ENCODE data around the gene METTL8.

METTL8 gene

GRCh38 chr2:171327043-171327496 is 106.7 kb downstream of the METTL8 start:
- no peaks in the 10 kb centered on the region for H3K4me1 ChIP-seq (ENCODE audit: insufficient read depth, insufficient read length)
- no peak overlapping the region for H3K4me3 ChIP-seq (ENCODE audit: insufficient read length, low read depth)
- peaks cover 28% of the 10 kb centered on the region for H3K36me3 ChIP-seq (ENCODE audit: insufficient read depth, insufficient read length, low read length)
- H3K9me3 ChIP-seq (ENCODE audit: insufficient read depth, low read length), result no peaks in the 10 kb centered on the region
- DNase-seq (ENCODE audit: low read depth, low spot score), result no peak
- TF ChIP-seq ZNF274 (IDR thresholded peaks at IDR 0.05; ENCODE audit: low read depth, low read length), result no peak
- no peak for TF ChIP-seq SUZ12 (IDR thresholded peaks at IDR 0.05; ENCODE audit: extremely low read depth, insufficient read depth, insufficient read length)
- no peak for TF ChIP-seq YY1 (IDR thresholded peaks at IDR 0.05; ENCODE audit: insufficient read depth, insufficient read length)
- peak overlapping the region; percentile 8 for H3K9ac ChIP-seq (ENCODE audit: insufficient read length, low read depth)
- H3K27me3 ChIP-seq (ENCODE audit: insufficient read depth, insufficient read length), result no peaks in the 10 kb centered on the region

GRCh38 chr2:171325886-171326585 is 107.8 kb downstream of the METTL8 start:
- H3K9ac ChIP-seq (ENCODE audit: insufficient read length, low read depth), result no peak overlapping the region
- H3K27me3 ChIP-seq (ENCODE audit: insufficient read depth, insufficient read length), result no peaks in the 10 kb centered on the region
- no peak for DNase-seq (ENCODE audit: low read depth, low spot score)
- no peak overlapping the region for H3K4me3 ChIP-seq (ENCODE audit: insufficient read length, low read depth)
- no peaks in the 10 kb centered on the region for H3K9me3 ChIP-seq (ENCODE audit: insufficient read depth, low read length)
- H3K4me1 ChIP-seq (ENCODE audit: insufficient read depth, insufficient read length), result no peaks in the 10 kb centered on the region
- no peak for TF ChIP-seq YY1 (IDR thresholded peaks at IDR 0.05; ENCODE audit: insufficient read depth, insufficient read length)
- no peak for TF ChIP-seq SUZ12 (IDR thresholded peaks at IDR 0.05; ENCODE audit: extremely low read depth, insufficient read depth, insufficient read length)
- no peak for TF ChIP-seq ZNF274 (IDR thresholded peaks at IDR 0.05; ENCODE audit: low read depth, low read length)
- peaks cover 33% of the 10 kb centered on the region for H3K36me3 ChIP-seq (ENCODE audit: insufficient read depth, insufficient read length, low read length)

- Histone ChIP-seq H3K36me3 (ENCODE audit: insufficient read depth, insufficient read length, low read length) (peaks cover 33% of the 10 kb centered on the region), H3K9me3 (ENCODE audit: insufficient read depth, low read length) (no peaks in the 10 kb centered on the region), H3K4me3 (ENCODE audit: insufficient read length, low read depth) (no peak overlapping the region), H3K4me1 (ENCODE audit: insufficient read depth, insufficient read length) (peaks cover 4% of the 10 kb centered on the region), H3K9ac (ENCODE audit: insufficient read length, low read depth) (no peak overlapping the region), H3K27me3 (ENCODE audit: insufficient read depth, insufficient read length) (no peaks in the 10 kb centered on the region)
- no peak for TF ChIP-seq YY1 (IDR thresholded peaks at IDR 0.05; ENCODE audit: insufficient read depth, insufficient read length)
- no peak for DNase-seq (ENCODE audit: low read depth, low spot score)
Observed at GRCh38 chr2:171323971-171324528, 109.7 kb downstream of the METTL8 start.

- no peaks in the 10 kb centered on the region for H3K27me3 ChIP-seq (ENCODE audit: insufficient read depth, insufficient read length)
- H3K36me3 ChIP-seq (ENCODE audit: insufficient read depth, insufficient read length, low read length), result peaks cover 33% of the 10 kb centered on the region
- TF ChIP-seq SUZ12 (IDR thresholded peaks at IDR 0.05; ENCODE audit: extremely low read depth, insufficient read depth, insufficient read length) (no peak), YY1 (IDR thresholded peaks at IDR 0.05; ENCODE audit: insufficient read depth, insufficient read length) (no peak), ZNF274 (IDR thresholded peaks at IDR 0.05; ENCODE audit: low read depth, low read length) (no peak)
- no peak overlapping the region for H3K9ac ChIP-seq (ENCODE audit: insufficient read length, low read depth)
- H3K4me3 ChIP-seq (ENCODE audit: insufficient read length, low read depth), result no peak overlapping the region
- H3K9me3 ChIP-seq (ENCODE audit: insufficient read depth, low read length), result no peaks in the 10 kb centered on the region
- H3K4me1 ChIP-seq (ENCODE audit: insufficient read depth, insufficient read length), result peaks cover 4% of the 10 kb centered on the region
- DNase-seq (ENCODE audit: low read depth, low spot score), result no peak
Observed at GRCh38 chr2:171322928-171323327, 110.9 kb downstream of the METTL8 start.

- peaks cover 5% of the 10 kb centered on the region for H3K4me1 ChIP-seq (ENCODE audit: insufficient read depth, insufficient read length)
- no peak overlapping the region for H3K4me3 ChIP-seq (ENCODE audit: insufficient read length, low read depth)
Observed at GRCh38 chr2:171320731-171321130, 113.1 kb downstream of the METTL8 start.

GRCh38 chr2:171320208-171320621 is 113.6 kb downstream of the METTL8 start:
- Histone ChIP-seq H3K9me3 (ENCODE audit: insufficient read depth, low read length) (no peaks in the 10 kb centered on the region), H3K4me1 (ENCODE audit: insufficient read depth, insufficient read length) (peaks cover 6% of the 10 kb centered on the region), H3K36me3 (ENCODE audit: insufficient read depth, insufficient read length, low read length) (peaks cover 31% of the 10 kb centered on the region), H3K9ac (ENCODE audit: insufficient read length, low read depth) (no peak overlapping the region), H3K4me3 (ENCODE audit: insufficient read length, low read depth) (no peak overlapping the region), H3K27me3 (ENCODE audit: insufficient read depth, insufficient read length) (no peaks in the 10 kb centered on the region)
- TF ChIP-seq YY1 (IDR thresholded peaks at IDR 0.05; ENCODE audit: insufficient read depth, insufficient read length) (no peak), SUZ12 (IDR thresholded peaks at IDR 0.05; ENCODE audit: extremely low read depth, insufficient read depth, insufficient read length) (no peak), ZNF274 (IDR thresholded peaks at IDR 0.05; ENCODE audit: low read depth, low read length) (no peak)
- no peak for DNase-seq (ENCODE audit: low read depth, low spot score)

More at GRCh38 chr2:171320731-171321130, 113.1 kb downstream of the METTL8 start:
- Histone ChIP-seq H3K9me3 (ENCODE audit: insufficient read depth, low read length) (no peaks in the 10 kb centered on the region), H3K27me3 (ENCODE audit: insufficient read depth, insufficient read length) (no peaks in the 10 kb centered on the region), H3K36me3 (ENCODE audit: insufficient read depth, insufficient read length, low read length) (peaks cover 33% of the 10 kb centered on the region), H3K9ac (ENCODE audit: insufficient read length, low read depth) (no peak overlapping the region)
- no peak for TF ChIP-seq ZNF274 (IDR thresholded peaks at IDR 0.05; ENCODE audit: low read depth, low read length)
- TF ChIP-seq YY1 (IDR thresholded peaks at IDR 0.05; ENCODE audit: insufficient read depth, insufficient read length), result no peak
- TF ChIP-seq SUZ12 (IDR thresholded peaks at IDR 0.05; ENCODE audit: extremely low read depth, insufficient read depth, insufficient read length), result no peak
- no peak for DNase-seq (ENCODE audit: low read depth, low spot score)

- DNase-seq (ENCODE audit: low read depth, low spot score), result no peak
- H3K27me3 ChIP-seq (ENCODE audit: insufficient read depth, insufficient read length), result no peaks in the 10 kb centered on the region
- peaks cover 6% of the 10 kb centered on the region for H3K4me1 ChIP-seq (ENCODE audit: insufficient read depth, insufficient read length)
- H3K4me3 ChIP-seq (ENCODE audit: insufficient read length, low read depth), result no peak overlapping the region
- peaks cover 24% of the 10 kb centered on the region for H3K36me3 ChIP-seq (ENCODE audit: insufficient read depth, insufficient read length, low read length)
- H3K9me3 ChIP-seq (ENCODE audit: insufficient read depth, low read length), result no peaks in the 10 kb centered on the region
- TF ChIP-seq SUZ12 (IDR thresholded peaks at IDR 0.05; ENCODE audit: extremely low read depth, insufficient read depth, insufficient read length) (no peak), ZNF274 (IDR thresholded peaks at IDR 0.05; ENCODE audit: low read depth, low read length) (no peak), YY1 (IDR thresholded peaks at IDR 0.05; ENCODE audit: insufficient read depth, insufficient read length) (no peak)
- H3K9ac ChIP-seq (ENCODE audit: insufficient read length, low read depth), result peak overlapping the region; percentile 14
Observed at GRCh38 chr2:171319164-171319810, 114.5 kb downstream of the METTL8 start.

All from NT2/D1 (cell line).